Activated CD8-positive, alpha-beta memory T cell treated with anti-CD3 and anti-CD28 coated beads for 36 hours (primary cell): ENCODE measurements around the gene ARID5B. TPM values are rescaled to one million over a fixed set of nuclear protein-coding genes. Genes with fewer than 3 reads are reported as not detected.

Experiments
- CTCF ChIA-PET: fragments of 350-600 bp; sonication (Branson Sonifier 250); formaldehyde crosslinking; loops from one replicate; lab custom pipeline; 2021; ENCODE audit warnings: antibody characterized with exemption; lab: Charles Lee
- POLR2A ChIA-PET: fragments of 350-600 bp; sonication (Branson Sonifier 250); formaldehyde crosslinking; loops from one replicate; lab custom pipeline; 2021; ENCODE audit warnings: antibody characterized with exemption; lab: Charles Lee
- total RNA-seq, 2 experiments: library from RNA; stranded (reverse); gene quantifications; one replicate each; pipeline ENCODE4 v1.2.3, GENCODE V29; 2021

Gene ARID5B
- total RNA-seq, 2 experiments from 2014 or later, result 33.1 to 33.4 TPM

GRCh38 chr10:61944410-61945147, 43.1 kb downstream of the ARID5B start:
- CTCF ChIA-PET, result interaction anchor here (0.5 to 2.9 kb wide), 7 partner anchors 9 to 1707 kb away, joined by 3 to 7 read pairs (median 3); no protein-coding TSS in a partner anchor

GRCh38 chr10:61949687-61950086, 48.2 kb downstream of the ARID5B start:
- ChIA-PET POLR2A (interaction anchor here (1.2 kb wide), 1 partner anchor 13 kb away, joined by 4 read pairs; no protein-coding TSS in a partner anchor), CTCF (interaction anchor here (0.8 kb wide), 1 partner anchor 12 kb away, joined by 3 read pairs; no protein-coding TSS in a partner anchor)

More at GRCh38 chr10:61944410-61945147, 43.1 kb downstream of the ARID5B start:
- POLR2A ChIA-PET, result interaction anchor here (0.7 to 2.3 kb wide), 6 partner anchors 19 to 298 kb away, joined by 3 to 10 read pairs (median 4); no protein-coding TSS in a partner anchor

GRCh38 chr10:61950449-61951143, 49.1 kb downstream of the ARID5B start:
- ChIA-PET POLR2A (interaction anchor here (1.2 kb wide), 1 partner anchor 12 kb away, joined by 4 read pairs; no protein-coding TSS in a partner anchor), CTCF (interaction anchor here (0.6 kb wide), 1 partner anchor 423 kb away, joined by 3 read pairs; no protein-coding TSS in a partner anchor)

GRCh38 chr10:61951144-61951483, 49.6 kb downstream of the ARID5B start:
- ChIA-PET CTCF (interaction anchor here (0.6 kb wide), 1 partner anchor 422 kb away, joined by 3 read pairs; no protein-coding TSS in a partner anchor), POLR2A (interaction anchor here (1.2 kb wide), 1 partner anchor 11 kb away, joined by 4 read pairs; no protein-coding TSS in a partner anchor)

GRCh38 chr10:61952028-61952674, 50.7 kb downstream of the ARID5B start:
- POLR2A ChIA-PET, result no interaction called here
- CTCF ChIA-PET, result no interaction called here

- CTCF ChIA-PET, result interaction anchor here (1.2 kb wide), 1 partner anchor 9 kb away, joined by 3 read pairs; no protein-coding TSS in a partner anchor
- POLR2A ChIA-PET, result no interaction called here
Measured at GRCh38 chr10:61953183-61953582, 51.7 kb downstream of the ARID5B start.

- CTCF ChIA-PET, result no interaction called here
- POLR2A ChIA-PET, result no interaction called here
Measured at GRCh38 chr10:61957806-61958205, 56.3 kb downstream of the ARID5B start.

- ChIA-PET CTCF (no interaction called here), POLR2A (no interaction called here)
Measured at GRCh38 chr10:61958311-61958710, 56.8 kb downstream of the ARID5B start.

- ChIA-PET POLR2A (no interaction called here), CTCF (interaction anchor here (0.6 kb wide), 1 partner anchor 62 kb away, joined by 3 read pairs; no protein-coding TSS in a partner anchor)
Measured at GRCh38 chr10:61958805-61959204, 57.3 kb downstream of the ARID5B start.

GRCh38 chr10:61959814-61960213, 58.3 kb downstream of the ARID5B start:
- ChIA-PET CTCF (no interaction called here), POLR2A (no interaction called here)

GRCh38 chr10:61960396-61961120, 59.1 kb downstream of the ARID5B start:
- CTCF ChIA-PET, result no interaction called here

GRCh38 chr10:61961278-61961677, 59.8 kb downstream of the ARID5B start:
- CTCF ChIA-PET, result interaction anchor here (1.3 kb wide), 1 partner anchor 12 kb away, joined by 3 read pairs; no protein-coding TSS in a partner anchor
- POLR2A ChIA-PET, result interaction anchor here (0.9 to 1.5 kb wide), 2 partner anchors 22 to 58 kb away, joined by 3 to 7 read pairs; no protein-coding TSS in a partner anchor

More at GRCh38 chr10:61960396-61961120, 59.1 kb downstream of the ARID5B start:
- POLR2A ChIA-PET, result interaction anchor here (1.5 kb wide), 1 partner anchor 58 kb away, joined by 7 read pairs; no protein-coding TSS in a partner anchor

- POLR2A ChIA-PET, result interaction anchor here (1.1 to 1.3 kb wide), 2 partner anchors 18 to 31 kb away, joined by 3 read pairs; no protein-coding TSS in a partner anchor
- CTCF ChIA-PET, result interaction anchor here (0.6 to 2.0 kb wide), 4 partner anchors 18 to 57 kb away, joined by 3 to 7 read pairs (median 3); no protein-coding TSS in a partner anchor
Measured at GRCh38 chr10:61962971-61963370, 61.5 kb downstream of the ARID5B start.

GRCh38 chr10:61963669-61964058, 62.2 kb downstream of the ARID5B start:
- POLR2A ChIA-PET, result interaction anchor here (1.3 kb wide), 1 partner anchor 19 kb away, joined by 3 read pairs; no protein-coding TSS in a partner anchor
- CTCF ChIA-PET, result interaction anchor here (0.9 to 2.0 kb wide), 3 partner anchors 19 to 61 kb away, joined by 3 to 7 read pairs (median 6); partner anchors contain the start of gene ARID5B

- ChIA-PET CTCF (interaction anchor here (1.6 kb wide), 1 partner anchor 62 kb away, joined by 6 read pairs; the partner anchor contains the start of gene ARID5B), POLR2A (interaction anchor here (0.6 to 1.3 kb wide), 2 partner anchors 19 to 82 kb away, joined by 3 read pairs; no protein-coding TSS in a partner anchor)
Measured at GRCh38 chr10:61964059-61964709, 62.7 kb downstream of the ARID5B start.

- POLR2A ChIA-PET, result interaction anchor here (0.6 kb wide), 1 partner anchor 81 kb away, joined by 3 read pairs; no protein-coding TSS in a partner anchor
- CTCF ChIA-PET, result interaction anchor here (1.6 kb wide), 1 partner anchor 63 kb away, joined by 6 read pairs; the partner anchor contains the start of gene ARID5B
Measured at GRCh38 chr10:61964949-61965702, 63.6 kb downstream of the ARID5B start.
